HG03432 (cell line): Measurements from ENCODE around the gene PHAF1.

Experiments
- ATAC-seq: cut with Tn5 transposase; IDR thresholded peaks from one replicate; pipeline ENCODE4 v1.9.1; 2021; ENCODE audit warnings: mild to moderate bottlenecking, moderate library complexity; ENCODE audit not compliant: unreplicated experiment

Gene PHAF1

GRCh38 chr16:67177743-67178699 is 68.3 kb downstream of the PHAF1 start:
- no peak for ATAC-seq

GRCh38 chr16:67179421-67180080 is 69.8 kb downstream of the PHAF1 start:
- ATAC-seq = no peak

GRCh38 chr16:67180166-67180565 is 70.4 kb downstream of the PHAF1 start:
- ATAC-seq = no peak

GRCh38 chr16:67181346-67181745 is 71.6 kb downstream of the PHAF1 start:
- no peak for ATAC-seq

GRCh38 chr16:67182288-67182687 is 72.5 kb downstream of the PHAF1 start:
- no peak for ATAC-seq

- no peak for ATAC-seq
Measured at GRCh38 chr16:67183284-67183626, 73.5 kb downstream of the PHAF1 start.

- peak; percentile 92 for ATAC-seq
Measured at GRCh38 chr16:67183627-67184452, 74.1 kb downstream of the PHAF1 start, which contains the start of gene MATCAP1. MATCAP1 (minus strand) TSS chr16:67183963; CDS start chr16:67180610, 3,353 bp downstream.

GRCh38 chr16:67184453-67184994 is 74.8 kb downstream of the PHAF1 start:
- ATAC-seq = no peak

- ATAC-seq = peak; percentile 27
Measured at GRCh38 chr16:67184995-67185650, 75.4 kb downstream of the PHAF1 start.

- no peak for ATAC-seq
Measured at GRCh38 chr16:67185651-67186134, 76.0 kb downstream of the PHAF1 start.

GRCh38 chr16:67186550-67186950 is 76.8 kb downstream of the PHAF1 start:
- no peak for ATAC-seq

GRCh38 chr16:67187175-67187890 is 77.6 kb downstream of the PHAF1 start:
- ATAC-seq = no peak

GRCh38 chr16:67188323-67188722 is 78.6 kb downstream of the PHAF1 start:
- no peak for ATAC-seq

GRCh38 chr16:67188798-67189197 is 79.1 kb downstream of the PHAF1 start:
- ATAC-seq = no peak

GRCh38 chr16:67190041-67190440 is 80.3 kb downstream of the PHAF1 start, which contains the start of gene EXOC3L1:
EXOC3L1 (minus strand) TSS chr16:67190136; CDS start chr16:67189676, 460 bp downstream.
- no peak for ATAC-seq

- ATAC-seq = no peak
Measured at GRCh38 chr16:67190448-67191399, 81.0 kb downstream of the PHAF1 start.

- peak; percentile 3 for ATAC-seq
Measured at GRCh38 chr16:67191411-67191994, 81.8 kb downstream of the PHAF1 start.
